T-helper 2 cell (primary cell): Measurements from ENCODE around the gene COL4A2.
"Not testable (repeated sequence)": the region's sequence is repeated elsewhere in the genome, so short reads cannot be mapped to it uniquely, and the experiment has no call there.

Source experiments
- DNase-seq, 5 experiments: peaks; one replicate each; pipeline versions ENCODE4 v3.0.0 to v3.0.0-alpha.2; 2012 to 2022

Gene COL4A2

GRCh38 chr13:110479648-110480047 is 172.6 kb downstream of the COL4A2 start:
- DNase-seq, result no peak

GRCh38 chr13:110480161-110480560 is 173.1 kb downstream of the COL4A2 start:
- no peak for DNase-seq

GRCh38 chr13:110483386-110483968 is 176.4 kb downstream of the COL4A2 start:
- DNase-seq, result no peak

- DNase-seq, result no peak
Observed at GRCh38 chr13:110484290-110485048, 177.4 kb downstream of the COL4A2 start.

- DNase-seq, result no peak
Observed at GRCh38 chr13:110485604-110486003, 178.5 kb downstream of the COL4A2 start.

GRCh38 chr13:110486061-110486715 is 179.1 kb downstream of the COL4A2 start:
- DNase-seq, result no peak

GRCh38 chr13:110486880-110487279 is 179.8 kb downstream of the COL4A2 start:
- DNase-seq, result not testable (repeated sequence)

- DNase-seq, result no peak
Observed at GRCh38 chr13:110490009-110490770, 183.1 kb downstream of the COL4A2 start.

GRCh38 chr13:110491869-110492678 is 185.0 kb downstream of the COL4A2 start:
- no peak for DNase-seq

GRCh38 chr13:110492679-110493593 is 185.9 kb downstream of the COL4A2 start:
- DNase-seq, result no peak

GRCh38 chr13:110493613-110494012 is 186.5 kb downstream of the COL4A2 start:
- no peak for DNase-seq

GRCh38 chr13:110495376-110495775 is 188.3 kb downstream of the COL4A2 start:
- no peak for DNase-seq

- DNase-seq, result no peak
Observed at GRCh38 chr13:110495881-110496280, 188.8 kb downstream of the COL4A2 start.

GRCh38 chr13:110496281-110496680 is 189.2 kb downstream of the COL4A2 start:
- no peak for DNase-seq

GRCh38 chr13:110497003-110497402 is 189.9 kb downstream of the COL4A2 start:
- DNase-seq, result no peak

GRCh38 chr13:110497896-110498295 is 190.8 kb downstream of the COL4A2 start:
- DNase-seq, result not testable (repeated sequence)

GRCh38 chr13:110498327-110498726 is 191.2 kb downstream of the COL4A2 start:
- no peak for DNase-seq

GRCh38 chr13:110498765-110499164 is 191.7 kb downstream of the COL4A2 start:
- no peak for DNase-seq

- DNase-seq, result no peak
Observed at GRCh38 chr13:110499621-110500281, 192.7 kb downstream of the COL4A2 start.

- no peak for DNase-seq
Observed at GRCh38 chr13:110500341-110500740, 193.3 kb downstream of the COL4A2 start.

GRCh38 chr13:110501188-110501587 is 194.1 kb downstream of the COL4A2 start:
- DNase-seq, result no peak
